Caco-2 (cell line): Measurements from ENCODE around the gene OSM. TPM values are rescaled to one million over a fixed set of nuclear protein-coding genes. Genes with fewer than 3 reads are reported as not detected.

ENCODE experiments used
- BruUV-seq: library from RNA; stranded (reverse); fragments of 400-500 nt; replicated peaks from 2 replicates; lab custom pipeline; 2021; lab: Mats Ljungman, UMichigan
- CTCF ChIA-PET: fragments of 300-600 bp; sonication (Branson Sonifier 250); formaldehyde crosslinking; loops from one replicate; lab custom pipeline; 2022; ENCODE audit warnings: antibody characterized with exemption; lab: Charles Lee
- POLR2A ChIA-PET: fragments of 300-600 bp; sonication (Branson Sonifier 250); formaldehyde crosslinking; loops from one replicate; lab custom pipeline; 2022; ENCODE audit warnings: antibody characterized with exemption; lab: Charles Lee
- DNase-seq, 2 experiments: peaks; one replicate each; pipeline versions ENCODE4 v3.0.0 to v3.0.0-alpha.2; 2020 to 2022
- H3K27me3 ChIP-seq: replicated peaks from 2 replicates; pipeline ENCODE4 v1.6.0; 2011; ENCODE audit warnings: low read length; ENCODE audit not compliant: control insufficient read depth, insufficient read depth
- H3K36me3 ChIP-seq: 2 replicates; pipeline ENCODE4 v1.5.1; 2011; ENCODE audit warnings: low read length; ENCODE audit not compliant: control insufficient read depth, insufficient read depth
- H3K4me1 ChIP-seq: fragments of 250-450 bp; sonication (Bioruptor Pico); 2 replicates; pipeline ENCODE4 v1.5.1; 2020; ENCODE audit warnings: mild to moderate bottlenecking
- H3K4me3 ChIP-seq: 2 replicates; pipeline ENCODE4 v1.5.1; 2011; ENCODE audit warnings: low read depth, mild to moderate bottlenecking, control low read depth, low read length
- H3K9me3 ChIP-seq: fragments of 250-450 bp; sonication (Bioruptor Pico); 2 replicates; pipeline ENCODE4 v1.5.1; 2020; ENCODE audit warnings: mild to moderate bottlenecking, moderate library complexity
- H3K27ac Mint-ChIP-seq: one replicate; pipeline ENCODE4 v1.8.0; 2022; ENCODE audit warnings: mixed read lengths; ENCODE audit not compliant: unreplicated experiment
- H3K27me3 Mint-ChIP-seq: one replicate; pipeline ENCODE4 v1.8.0; 2022; ENCODE audit warnings: mixed read lengths; ENCODE audit not compliant: insufficient read depth, unreplicated experiment
- H3K36me3 Mint-ChIP-seq: one replicate; pipeline ENCODE4 v1.8.0; 2022; ENCODE audit warnings: mild to moderate bottlenecking, mixed read lengths; ENCODE audit not compliant: insufficient read depth, unreplicated experiment
- H3K4me1 Mint-ChIP-seq: one replicate; pipeline ENCODE4 v1.8.0; 2022; ENCODE audit warnings: low read depth, mixed read lengths; ENCODE audit not compliant: unreplicated experiment
- H3K4me3 Mint-ChIP-seq: one replicate; pipeline ENCODE4 v1.8.0; 2022; ENCODE audit warnings: mild to moderate bottlenecking, moderate library complexity, mixed read lengths; ENCODE audit not compliant: unreplicated experiment
- H3K9me3 Mint-ChIP-seq: one replicate; pipeline ENCODE4 v1.8.0; 2022; ENCODE audit warnings: mixed read lengths; ENCODE audit not compliant: unreplicated experiment
- intact Hi-C: fragments of 100-400 bp; cut with micrococcal nuclease; formaldehyde crosslinking; loops from one replicate; pipeline ENCODE4 v1.10.0; 2022; ENCODE audit not compliant: unreplicated experiment
- total RNA-seq: library from RNA; stranded (reverse); gene quantifications from 2 replicates; pipeline ENCODE4 v1.2.3, GENCODE V29; 2022
- TF ChIP-seq, protein P1 (sequence below), 2 experiments: fragments of 200-600 bp in 1 of 2; IDR thresholded peaks; 1 replicate in 1 of 2; 2 replicates in 1 of 2; pipeline versions ENCODE4 v1.5.1 to v1.8.0; 2011 to 2022; ENCODE audit warnings: antibody characterized with exemption in 1 of 2, control low read depth in 1 of 2, inconsistent platforms in 1 of 2, low read depth in 1 of 2, low read length in 1 of 2, mild to moderate bottlenecking in 1 of 2, moderate library complexity in 1 of 2; ENCODE audit not compliant: insufficient read depth in 1 of 2, severe bottlenecking in 1 of 2, unreplicated experiment in 1 of 2

Gene OSM
- total RNA-seq, 1 experiment from 2014 or later, result not detected

DNA sequence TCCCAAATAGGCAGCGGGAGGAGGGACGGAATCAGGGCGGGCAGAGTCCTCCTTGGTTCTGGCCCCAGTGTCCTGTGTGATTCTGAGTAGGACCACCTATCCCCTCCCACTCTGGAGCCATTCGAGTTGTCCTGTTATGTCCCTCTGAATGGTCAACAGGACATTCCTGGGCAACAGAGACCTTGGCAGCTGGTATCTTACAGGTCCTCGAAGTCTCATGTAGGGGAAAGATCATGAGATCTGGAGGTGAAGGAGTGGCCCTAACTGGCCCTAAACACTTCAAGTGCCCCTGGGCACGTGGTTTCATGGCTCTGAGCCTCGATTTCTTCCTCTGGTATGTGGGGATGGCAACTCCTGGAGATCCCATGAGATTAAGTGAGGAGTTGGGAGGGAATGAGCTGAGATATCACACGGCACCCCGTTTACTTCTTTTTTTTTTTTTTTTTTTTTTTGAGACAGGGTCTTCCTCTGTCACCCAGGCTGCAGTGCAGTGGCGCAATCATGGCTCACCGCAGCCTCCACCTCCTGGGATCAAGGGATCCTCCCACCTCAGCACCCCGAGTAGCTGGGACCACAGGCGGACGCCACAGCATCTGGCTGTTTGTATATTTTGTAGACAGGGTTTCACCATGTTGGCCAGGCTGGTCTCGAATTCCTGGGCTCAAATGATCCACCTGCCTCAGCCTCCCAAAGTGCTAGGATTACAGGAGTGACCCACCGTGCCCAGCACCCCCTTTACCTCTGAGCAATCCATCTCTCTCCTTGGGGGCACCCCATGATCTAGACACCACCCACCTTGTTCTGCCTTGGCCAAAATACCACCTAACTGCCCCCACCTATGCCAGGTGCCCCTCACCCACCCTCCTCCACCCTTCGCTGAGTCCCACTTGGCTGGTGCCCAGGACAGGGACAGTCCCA lies 26.9 kb downstream of the OSM start:
- Histone ChIP-seq H3K9me3 (no peaks in the 10 kb centered on the region), H3K27me3 (no peaks in the 10 kb centered on the region), H3K4me1 (peaks cover 49% of the 10 kb centered on the region), H3K4me3 (no peak overlapping the region), H3K36me3 (no peaks in the 10 kb centered on the region; the same call in 1 of the 2 replicates)
- Mint-ChIP-seq H3K27me3 (no peaks in the 10 kb centered on the region), H3K4me1 (peaks cover 26% of the 10 kb centered on the region), H3K4me3 (no peak overlapping the region), H3K27ac (peak overlapping the region; percentile 68), H3K36me3 (peaks cover 16% of the 10 kb centered on the region), H3K9me3 (no peaks in the 10 kb centered on the region)
- no TSS peak for BruUV-seq
- TF ChIP-seq, protein P1, sequence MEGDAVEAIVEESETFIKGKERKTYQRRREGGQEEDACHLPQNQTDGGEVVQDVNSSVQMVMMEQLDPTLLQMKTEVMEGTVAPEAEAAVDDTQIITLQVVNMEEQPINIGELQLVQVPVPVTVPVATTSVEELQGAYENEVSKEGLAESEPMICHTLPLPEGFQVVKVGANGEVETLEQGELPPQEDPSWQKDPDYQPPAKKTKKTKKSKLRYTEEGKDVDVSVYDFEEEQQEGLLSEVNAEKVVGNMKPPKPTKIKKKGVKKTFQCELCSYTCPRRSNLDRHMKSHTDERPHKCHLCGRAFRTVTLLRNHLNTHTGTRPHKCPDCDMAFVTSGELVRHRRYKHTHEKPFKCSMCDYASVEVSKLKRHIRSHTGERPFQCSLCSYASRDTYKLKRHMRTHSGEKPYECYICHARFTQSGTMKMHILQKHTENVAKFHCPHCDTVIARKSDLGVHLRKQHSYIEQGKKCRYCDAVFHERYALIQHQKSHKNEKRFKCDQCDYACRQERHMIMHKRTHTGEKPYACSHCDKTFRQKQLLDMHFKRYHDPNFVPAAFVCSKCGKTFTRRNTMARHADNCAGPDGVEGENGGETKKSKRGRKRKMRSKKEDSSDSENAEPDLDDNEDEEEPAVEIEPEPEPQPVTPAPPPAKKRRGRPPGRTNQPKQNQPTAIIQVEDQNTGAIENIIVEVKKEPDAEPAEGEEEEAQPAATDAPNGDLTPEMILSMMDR (IDR thresholded peaks at IDR 0.05; ENCODE audit: insufficient read depth in 1 of 2, low read depth in 1 of 2, low read length in 1 of 2, severe bottlenecking in 1 of 2, unreplicated experiment in 1 of 2), result no peak
- intact Hi-C loops, result no loop called here
- ChIA-PET CTCF (no interaction called here), POLR2A (interaction anchor here (0.7 kb wide), 1 partner anchor 30 kb away, joined by 9 read pairs; no protein-coding TSS in a partner anchor)
- no peak for DNase-seq

DNA sequence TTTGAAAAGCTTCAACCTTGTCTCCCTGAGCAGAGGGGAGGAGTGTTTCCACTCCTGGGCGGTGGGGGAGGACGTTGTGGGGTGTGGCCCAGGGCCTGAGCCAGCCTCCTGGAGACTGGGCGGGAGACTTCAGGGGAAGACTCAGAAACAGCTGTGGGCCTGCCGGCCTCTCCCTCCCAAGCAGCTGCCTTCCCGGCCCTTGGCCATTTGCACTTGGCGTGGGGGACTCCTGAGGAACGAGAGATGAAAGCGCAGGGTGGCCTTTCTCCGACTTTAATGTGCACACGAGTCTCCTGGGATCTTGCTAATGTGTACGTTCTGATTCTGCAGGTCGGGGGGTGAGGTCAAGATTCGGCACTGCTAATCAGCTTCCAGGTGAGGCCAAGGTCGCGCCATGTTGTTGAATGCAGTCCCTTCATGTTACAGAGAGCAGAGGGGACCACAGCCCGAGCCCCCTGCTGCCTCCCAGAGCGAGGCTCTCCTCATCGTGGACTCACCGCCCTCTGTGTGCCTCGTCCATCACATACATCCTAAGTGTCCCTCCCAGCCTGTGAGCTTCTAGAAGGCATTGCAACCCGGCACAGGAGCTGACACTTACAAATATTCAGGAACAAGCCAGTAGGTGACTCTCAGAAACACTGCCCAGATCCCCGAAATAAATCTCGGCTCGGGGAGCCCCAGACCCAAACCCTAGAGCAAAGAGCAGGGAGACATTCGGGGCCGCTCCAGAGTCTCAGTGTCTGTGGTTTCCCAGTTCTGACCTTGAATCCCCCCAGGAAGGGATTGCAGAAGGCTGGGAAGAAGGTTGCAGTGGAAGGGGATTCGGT lies 27.8 kb downstream of the OSM start:
- no peaks in the 10 kb centered on the region for H3K27me3 Mint-ChIP-seq
- intact Hi-C loops, result no loop called here
- peaks cover 52% of the 10 kb centered on the region for H3K4me1 ChIP-seq
- no peaks in the 10 kb centered on the region for H3K9me3 Mint-ChIP-seq
- no peaks in the 10 kb centered on the region for H3K27me3 ChIP-seq
- H3K36me3 Mint-ChIP-seq, result peaks cover 16% of the 10 kb centered on the region
- H3K27ac Mint-ChIP-seq, result peak overlapping the region; percentile 68
- CTCF ChIA-PET, result interaction anchor here (0.7 to 1.7 kb wide), 2 partner anchors 49 to 472 kb away, joined by 3 to 4 read pairs; partner anchors contain the start of genes UQCR10 and ZMAT5
- H3K4me3 ChIP-seq, result no peak overlapping the region
- H3K4me1 Mint-ChIP-seq, result peaks cover 30% of the 10 kb centered on the region
- DNase-seq, result peak; percentile 54 to 70
- POLR2A ChIA-PET, result interaction anchor here (1.0 kb wide), 1 partner anchor 30 kb away, joined by 3 read pairs; no protein-coding TSS in a partner anchor
- TF ChIP-seq, protein P1 (IDR thresholded peaks at IDR 0.05; ENCODE audit: insufficient read depth in 1 of 2, low read depth in 1 of 2, low read length in 1 of 2, severe bottlenecking in 1 of 2, unreplicated experiment in 1 of 2), result no peak
- H3K9me3 ChIP-seq, result no peaks in the 10 kb centered on the region
- no peaks in the 10 kb centered on the region; the same call in 1 of the 2 replicates for H3K36me3 ChIP-seq
- TSS peak; percentile 13 for BruUV-seq
- peak overlapping the region; percentile 16 for H3K4me3 Mint-ChIP-seq

DNA sequence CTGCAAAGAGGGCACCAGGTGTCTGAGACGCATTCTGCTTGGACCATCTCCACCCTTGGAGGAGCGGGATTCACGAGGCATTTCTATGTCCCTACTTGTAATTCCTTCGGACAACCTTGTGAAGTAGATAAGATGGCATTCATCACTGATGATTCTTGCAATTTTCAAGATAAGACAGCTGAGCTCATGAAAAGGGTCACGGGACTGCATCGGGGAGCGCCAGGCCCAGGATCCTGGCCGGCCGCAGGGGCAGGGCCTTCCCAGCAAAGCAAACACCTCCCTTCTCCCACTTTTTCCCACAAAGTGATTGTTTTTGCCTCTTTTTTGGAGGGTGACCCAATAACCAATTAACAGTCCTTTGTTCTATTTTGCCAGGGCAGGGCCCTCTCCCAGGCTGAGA lies 28.5 kb downstream of the OSM start:
- H3K36me3 ChIP-seq, result no peaks in the 10 kb centered on the region
- Mint-ChIP-seq H3K4me3 (peak overlapping the region; percentile 16), H3K9me3 (no peaks in the 10 kb centered on the region), H3K4me1 (peaks cover 30% of the 10 kb centered on the region), H3K27me3 (no peaks in the 10 kb centered on the region), H3K36me3 (peaks cover 15% of the 10 kb centered on the region), H3K27ac (peak overlapping the region; percentile 68)
- intact Hi-C loops, result no loop called here
- DNase-seq, result peak in 1 of 2 experiments; percentile 39
- H3K27me3 ChIP-seq, result no peaks in the 10 kb centered on the region
- H3K4me3 ChIP-seq, result no peak overlapping the region
- BruUV-seq, result no TSS peak
- H3K9me3 ChIP-seq, result no peaks in the 10 kb centered on the region
- TF ChIP-seq, protein P1 (IDR thresholded peaks at IDR 0.05; ENCODE audit: insufficient read depth in 1 of 2, low read depth in 1 of 2, low read length in 1 of 2, severe bottlenecking in 1 of 2, unreplicated experiment in 1 of 2), result no peak
- POLR2A ChIA-PET, result interaction anchor here (1.0 kb wide), 1 partner anchor 29 kb away, joined by 3 read pairs; no protein-coding TSS in a partner anchor
- CTCF ChIA-PET, result interaction anchor here (0.7 to 1.7 kb wide), 2 partner anchors 50 to 471 kb away, joined by 3 to 4 read pairs; partner anchors contain the start of genes UQCR10 and ZMAT5
- H3K4me1 ChIP-seq, result peaks cover 52% of the 10 kb centered on the region
